DMS79 (cell line): ENCODE data around the gene RAB20.
A peak's percentile ranks its signal among the peaks of the same experiment; 100 is the strongest.
"Not testable (repeated sequence)": the region's sequence is repeated elsewhere in the genome, so short reads cannot be mapped to it uniquely, and the experiment has no call there.

ENCODE experiments used
- DNase-seq: peaks from one replicate; lab custom pipeline; 2025; lab: John Stamatoyannopoulos, UW

Gene RAB20

GRCh38 chr13:110509971-110510786 lies 51.3 kb downstream of the RAB20 start:
- no peak for DNase-seq

DNA sequence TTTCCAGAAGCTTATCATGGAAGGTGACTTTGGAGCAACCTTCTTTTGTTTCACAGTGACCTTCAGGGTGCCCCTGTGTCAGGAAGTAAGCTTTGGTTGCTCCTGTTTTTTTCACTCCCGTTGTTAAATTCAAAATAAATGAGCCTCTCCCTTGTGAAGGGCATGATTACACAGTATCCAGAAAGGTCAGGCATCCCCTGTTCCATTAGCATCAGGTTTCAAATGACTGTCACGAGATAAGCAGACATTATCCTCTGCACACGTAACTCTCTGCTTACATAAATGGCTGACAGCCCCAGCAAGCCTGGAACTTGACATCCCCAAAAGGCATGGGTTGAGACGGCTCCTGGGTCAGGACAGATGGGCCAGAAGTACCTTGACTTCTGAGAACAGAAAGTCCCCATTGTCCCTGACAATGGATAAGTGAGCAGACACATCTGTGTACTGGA lies 52.0 kb downstream of the RAB20 start:
- peak; percentile 11 for DNase-seq

GRCh38 chr13:110507678-110508381 lies 53.7 kb downstream of the RAB20 start:
- DNase-seq, result no peak

- DNase-seq, result peak; percentile 81
Observed at GRCh38 chr13:110506859-110507566, 54.5 kb downstream of the RAB20 start.

- DNase-seq, result no peak
Observed at GRCh38 chr13:110506396-110506795, 55.1 kb downstream of the RAB20 start.

DNA sequence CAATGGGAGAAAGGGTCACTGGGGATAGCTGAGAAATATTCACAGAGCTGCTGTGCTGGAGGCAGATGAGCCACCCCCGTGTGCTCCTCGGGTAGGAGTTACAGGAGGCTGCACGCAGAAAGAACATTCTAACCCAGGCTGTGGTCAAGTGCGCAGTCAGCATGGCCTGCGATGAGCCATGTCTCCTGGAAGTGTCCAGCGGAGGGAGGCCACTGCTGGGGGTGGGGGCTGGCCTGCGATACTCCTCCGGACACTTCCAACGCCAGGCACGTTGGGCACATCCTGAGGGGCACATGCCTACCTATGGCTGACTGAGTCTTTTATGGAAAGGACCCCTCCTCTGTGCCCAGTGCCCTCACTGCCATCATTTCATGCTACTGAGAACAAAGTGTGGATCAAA lies 55.9 kb downstream of the RAB20 start:
- no peak for DNase-seq

DNA sequence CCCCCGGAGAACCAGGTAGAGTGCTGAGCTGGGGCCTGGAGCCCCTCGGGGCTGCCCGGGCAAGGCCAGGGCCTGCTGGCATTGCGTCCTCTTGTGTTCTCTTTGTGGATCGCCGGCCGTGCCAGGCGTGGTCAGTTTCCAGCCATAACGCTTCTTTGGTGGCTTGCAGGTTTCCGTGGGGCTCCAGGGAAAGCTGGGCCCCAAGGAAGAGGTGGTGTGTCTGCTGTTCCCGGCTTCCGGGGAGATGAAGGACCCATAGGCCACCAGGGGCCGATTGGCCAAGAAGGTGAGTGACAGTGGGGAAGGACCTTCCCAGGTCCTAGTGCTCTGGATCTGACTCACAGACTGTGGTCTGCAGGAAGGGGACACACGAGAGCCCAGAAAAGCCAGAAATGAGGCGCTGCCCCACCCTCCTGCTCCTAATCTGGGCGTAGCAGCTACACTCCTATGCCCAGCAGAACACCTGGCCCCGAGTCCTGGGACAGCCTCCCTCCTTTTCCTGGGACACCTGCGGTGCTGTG lies 57.5 kb downstream of the RAB20 start:
- peak; percentile 34 for DNase-seq

DNA sequence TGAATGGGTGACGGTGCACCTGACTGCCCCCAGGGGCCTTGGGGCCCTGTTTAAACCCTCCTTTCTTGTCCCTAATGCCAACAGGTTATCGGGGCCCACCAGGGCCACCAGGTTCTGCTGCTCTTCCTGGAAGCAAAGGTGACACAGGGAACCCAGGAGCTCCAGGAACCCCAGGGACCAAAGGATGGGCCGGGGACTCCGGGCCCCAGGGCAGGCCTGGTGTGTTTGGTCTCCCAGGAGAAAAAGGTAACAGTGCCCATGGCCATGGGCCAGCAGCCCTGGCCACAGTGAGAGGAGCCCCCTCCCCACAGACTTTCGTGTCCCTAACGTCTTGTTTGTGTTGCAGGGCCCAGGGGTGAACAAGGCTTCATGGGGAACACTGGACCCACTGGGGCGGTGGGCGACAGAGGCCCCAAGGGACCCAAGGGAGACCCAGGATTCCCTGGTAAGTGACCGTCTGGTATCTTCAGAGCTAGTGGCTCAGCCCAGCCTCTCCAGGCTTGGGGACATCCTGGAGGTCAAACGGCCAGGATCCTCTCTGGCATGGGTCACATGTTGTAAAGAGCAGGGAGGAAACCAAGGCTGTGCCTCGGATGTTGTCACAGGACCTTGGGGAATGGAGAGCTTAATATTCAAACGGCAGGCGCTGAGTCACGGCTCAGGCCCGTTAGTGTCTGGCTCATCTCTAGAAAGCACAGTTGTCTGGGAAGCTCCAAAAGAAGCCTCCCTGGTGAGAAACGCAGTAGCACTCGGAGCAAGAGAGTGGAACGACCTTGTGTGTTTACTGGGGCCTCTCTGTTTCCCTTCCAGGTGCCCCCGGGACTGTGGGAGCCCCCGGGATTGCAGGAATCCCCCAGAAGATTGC lies 58.3 kb downstream of the RAB20 start:
- DNase-seq, result no peak

DNA sequence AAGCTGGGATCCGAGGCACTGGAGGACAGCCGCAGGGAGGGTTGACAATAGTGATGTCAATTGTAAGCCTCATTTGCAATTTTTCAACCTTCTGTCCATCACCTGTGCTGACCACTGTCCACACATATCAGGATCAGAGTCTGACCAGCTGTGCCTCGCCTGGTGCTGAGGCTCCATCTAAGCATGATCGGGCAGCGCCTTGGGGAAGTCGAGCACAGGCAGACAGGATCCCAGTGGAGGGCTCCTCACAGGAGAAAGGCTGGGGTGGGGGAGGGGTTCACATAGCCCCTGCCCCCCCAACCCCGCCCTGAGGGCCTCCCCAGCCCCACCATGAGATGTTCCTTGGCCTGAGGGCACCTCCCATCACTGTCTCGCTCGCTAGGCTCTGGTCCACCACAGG lies 60.3 kb downstream of the RAB20 start:
- no peak for DNase-seq

DNA sequence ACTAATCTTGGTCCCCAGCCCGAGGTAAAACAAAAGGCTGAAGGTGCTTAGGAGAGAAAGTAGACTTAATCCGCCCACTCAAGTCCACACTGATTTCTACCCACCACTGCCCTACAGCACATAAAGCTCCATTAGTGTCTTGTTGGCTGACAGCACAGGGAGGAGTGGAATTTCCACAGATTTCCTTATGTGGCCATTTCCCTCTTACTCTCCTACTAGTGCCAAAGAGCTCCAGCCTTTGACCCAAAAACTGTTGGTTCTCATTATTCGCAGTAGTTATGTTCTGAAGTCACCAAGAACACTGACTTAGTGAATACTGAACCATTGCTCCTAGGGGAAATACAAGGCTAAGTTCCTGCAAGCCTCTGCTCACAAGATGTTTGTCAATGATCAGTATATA lies 61.2 kb downstream of the RAB20 start:
- DNase-seq, result no peak

- DNase-seq, result peak; percentile 91
Observed at GRCh38 chr13:110499621-110500281, 61.8 kb downstream of the RAB20 start.

- no peak for DNase-seq
Observed at GRCh38 chr13:110498765-110499164, 62.8 kb downstream of the RAB20 start.

DNA sequence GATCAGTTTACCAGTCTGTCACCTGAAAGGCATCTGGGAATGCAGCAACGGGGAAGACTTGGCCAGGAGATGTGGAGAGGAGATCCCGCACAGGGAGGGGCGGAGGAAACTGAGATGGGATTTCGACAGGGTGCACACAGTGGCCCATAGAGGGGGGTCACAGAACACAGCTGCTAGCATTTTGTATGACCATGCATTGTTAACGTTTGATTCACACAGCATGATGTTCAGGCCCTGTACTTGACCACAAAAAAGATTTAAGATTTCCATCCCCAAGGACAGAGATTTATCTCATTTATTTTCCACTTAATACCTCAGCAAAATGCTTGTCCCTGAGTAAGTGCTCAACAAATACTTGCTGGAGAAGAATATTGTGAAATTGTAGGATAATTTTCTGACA lies 63.2 kb downstream of the RAB20 start:
- no peak for DNase-seq

DNA sequence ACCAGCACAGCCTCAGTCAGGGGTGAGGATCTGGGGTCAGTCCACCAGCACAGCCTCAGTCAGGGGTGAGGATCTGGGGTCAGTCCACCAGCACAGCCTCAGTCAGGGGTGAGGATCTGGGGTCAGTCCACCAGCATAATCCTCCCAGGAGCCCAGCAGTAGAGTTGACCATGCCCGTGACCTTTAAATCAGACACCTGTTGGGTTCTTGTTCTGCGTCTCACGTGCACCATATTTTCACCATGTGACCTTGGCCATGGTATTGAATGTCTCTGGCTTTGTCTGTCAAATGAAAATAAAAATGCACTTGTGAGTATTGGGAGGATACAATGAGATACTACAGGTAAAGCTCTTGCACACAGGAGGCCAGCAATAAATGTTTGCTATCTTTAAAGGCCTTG lies 63.6 kb downstream of the RAB20 start:
- not testable (repeated sequence) for DNase-seq

DNA sequence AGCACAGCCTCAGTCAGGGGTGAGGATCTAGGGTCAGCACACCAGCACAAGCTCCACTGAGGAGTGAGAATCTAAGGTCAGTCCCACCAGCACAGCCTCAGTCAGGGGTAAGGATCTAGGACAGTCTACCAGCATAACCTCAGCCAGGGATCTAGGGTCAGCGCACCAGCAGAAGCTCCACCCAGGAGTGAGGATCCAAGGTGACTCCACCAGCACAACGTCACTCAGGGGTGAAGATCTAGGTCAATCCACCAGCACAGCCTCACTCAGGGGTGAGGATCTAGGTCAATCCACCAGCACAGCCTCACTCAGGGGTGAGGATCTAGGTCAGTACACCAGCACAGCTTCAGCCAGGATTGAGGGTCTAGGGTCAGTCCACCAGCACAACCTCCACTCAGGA lies 64.5 kb downstream of the RAB20 start:
- no peak for DNase-seq

DNA sequence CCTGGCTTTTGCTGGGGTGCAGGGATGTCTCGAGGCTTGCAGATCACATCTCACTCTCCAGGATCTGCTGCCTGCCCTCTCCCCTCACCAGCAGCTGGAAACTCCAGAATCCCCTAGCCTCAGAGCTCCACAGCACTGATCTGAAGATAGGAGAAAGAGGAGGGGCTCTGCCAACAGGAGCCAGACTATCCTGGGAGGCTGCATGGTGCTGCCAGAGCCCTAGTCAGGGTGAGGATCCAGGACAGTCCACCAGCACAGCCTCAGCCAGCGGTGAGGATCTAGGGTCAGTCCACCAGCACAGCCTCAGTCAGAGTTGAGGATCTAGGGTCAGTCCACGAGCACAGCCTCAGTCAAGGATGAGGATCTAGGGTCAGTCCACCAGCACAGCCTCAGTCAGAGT lies 65.2 kb downstream of the RAB20 start:
- no peak for DNase-seq

DNA sequence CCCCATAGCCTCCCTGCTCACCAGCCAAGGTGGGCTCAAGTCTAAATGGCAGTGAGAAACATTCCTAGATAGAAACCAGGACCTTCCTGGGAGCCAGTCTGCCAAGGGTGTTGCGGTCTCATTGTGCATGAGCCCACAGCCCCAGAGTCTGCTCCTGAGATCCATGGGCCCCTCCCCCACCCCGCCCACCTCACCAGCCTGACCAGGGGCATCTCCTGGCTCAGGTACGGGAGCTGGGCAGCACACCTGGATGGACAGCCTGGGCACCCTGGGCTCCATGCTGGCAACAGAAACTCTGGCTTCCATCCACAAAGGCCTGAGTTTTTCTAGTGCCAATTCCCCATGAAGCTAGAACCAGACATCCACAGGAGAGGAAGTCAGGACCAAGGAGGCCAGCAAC lies 65.6 kb downstream of the RAB20 start:
- DNase-seq, result no peak

DNA sequence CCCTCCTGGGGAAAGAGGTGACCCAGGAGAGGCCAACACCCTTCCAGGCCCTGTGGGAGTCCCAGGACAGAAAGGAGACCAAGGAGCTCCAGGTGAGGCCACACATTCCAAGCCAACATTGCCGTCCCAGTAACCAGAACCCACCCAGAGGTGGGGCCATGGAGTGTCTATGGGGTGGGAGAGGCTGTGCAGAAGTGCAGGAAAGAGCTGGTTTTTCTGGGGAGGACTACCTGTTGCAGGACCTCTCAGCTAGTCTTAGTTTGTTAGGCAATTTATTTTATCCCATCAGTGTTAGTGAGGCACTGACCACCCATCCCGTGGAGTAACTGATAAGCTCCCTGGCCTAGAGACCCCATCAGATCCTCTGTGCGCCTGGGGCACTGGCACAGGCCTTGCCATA lies 66.1 kb downstream of the RAB20 start:
- DNase-seq, result no peak

GRCh38 chr13:110493613-110494012 lies 67.9 kb downstream of the RAB20 start:
- no peak for DNase-seq

- DNase-seq, result no peak
Observed at GRCh38 chr13:110492679-110493593, 68.6 kb downstream of the RAB20 start.
